Brain microvascular endothelial cell (primary cell): ENCODE results near the gene RXRB.

ENCODE experiments used
- DNase-seq: peaks from one replicate; pipeline ENCODE4 v3.0.0-alpha.2; 2020
- H3K27ac ChIP-seq: fragments of 250-450 bp; sonication (Bioruptor Pico); 2 replicates; pipeline ENCODE4 v1.5.1; 2020; ENCODE audit warnings: mild to moderate bottlenecking, moderate library complexity
- H3K27me3 ChIP-seq: fragments of 250-450 bp; sonication (Bioruptor Pico); replicated peaks from 2 replicates; pipeline ENCODE4 v1.5.1; 2020; ENCODE audit warnings: mild to moderate bottlenecking
- H3K36me3 ChIP-seq: fragments of 250-450 bp; sonication (Bioruptor Pico); replicated peaks from 2 replicates; pipeline ENCODE4 v1.5.1; 2020; ENCODE audit warnings: mild to moderate bottlenecking
- H3K4me3 ChIP-seq: 2 replicates; pipeline ENCODE4 v1.5.1; 2011; ENCODE audit warnings: low read depth, mild to moderate bottlenecking, control low read depth, low read length, moderate library complexity
- in situ Hi-C: cut with HindIII; loops from 2 replicates; pipeline ENCODE4 v1.10.0; 2017; ENCODE audit warnings: low sequenced_read_pairs, low pct_ligation_motif_present
- TF ChIP-seq, protein P1 (sequence below): IDR thresholded peaks from 2 replicates; pipeline ENCODE4 v1.5.1; 2011; ENCODE audit warnings: low read depth, mild to moderate bottlenecking, moderate library complexity, low read length, control low read depth, inconsistent platforms; ENCODE audit errors: missing control alignments

Gene RXRB

DNA sequence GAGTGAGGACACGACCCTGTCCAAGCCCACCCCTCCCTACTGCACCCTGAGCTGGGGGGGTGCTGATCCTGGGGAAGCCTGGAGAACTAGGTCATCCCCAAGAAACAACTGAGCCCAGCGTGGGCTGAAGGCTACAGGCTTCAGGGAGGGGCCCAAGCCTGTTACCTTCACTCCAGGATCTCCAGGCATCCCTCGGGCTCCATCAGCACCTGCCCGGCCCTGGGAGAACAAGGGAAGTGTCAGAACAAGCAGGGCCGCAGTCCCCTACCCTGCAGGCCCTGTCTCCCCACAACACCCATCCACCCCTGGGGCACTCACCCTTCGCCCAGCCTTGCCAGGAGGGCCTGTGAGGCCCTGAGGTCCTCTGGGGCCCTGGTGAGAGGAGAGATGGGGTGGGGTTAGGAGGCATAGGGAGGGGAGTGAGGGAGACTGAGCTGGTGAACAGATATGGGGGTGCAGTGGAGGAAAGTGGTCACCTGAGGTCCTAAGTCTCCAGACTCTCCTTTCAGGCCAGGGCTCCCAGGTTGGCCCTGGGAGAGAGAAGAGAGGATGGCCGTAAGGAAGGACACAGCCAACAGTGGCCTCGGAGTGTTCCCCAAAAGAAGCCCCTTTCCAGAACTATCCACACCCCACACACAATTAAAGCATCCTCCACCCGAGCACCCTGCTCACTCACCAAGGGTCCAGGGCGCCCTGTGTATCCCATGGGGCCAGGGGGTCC, 21.6 kb downstream of the RXRB start:
- TF ChIP-seq, protein P1, sequence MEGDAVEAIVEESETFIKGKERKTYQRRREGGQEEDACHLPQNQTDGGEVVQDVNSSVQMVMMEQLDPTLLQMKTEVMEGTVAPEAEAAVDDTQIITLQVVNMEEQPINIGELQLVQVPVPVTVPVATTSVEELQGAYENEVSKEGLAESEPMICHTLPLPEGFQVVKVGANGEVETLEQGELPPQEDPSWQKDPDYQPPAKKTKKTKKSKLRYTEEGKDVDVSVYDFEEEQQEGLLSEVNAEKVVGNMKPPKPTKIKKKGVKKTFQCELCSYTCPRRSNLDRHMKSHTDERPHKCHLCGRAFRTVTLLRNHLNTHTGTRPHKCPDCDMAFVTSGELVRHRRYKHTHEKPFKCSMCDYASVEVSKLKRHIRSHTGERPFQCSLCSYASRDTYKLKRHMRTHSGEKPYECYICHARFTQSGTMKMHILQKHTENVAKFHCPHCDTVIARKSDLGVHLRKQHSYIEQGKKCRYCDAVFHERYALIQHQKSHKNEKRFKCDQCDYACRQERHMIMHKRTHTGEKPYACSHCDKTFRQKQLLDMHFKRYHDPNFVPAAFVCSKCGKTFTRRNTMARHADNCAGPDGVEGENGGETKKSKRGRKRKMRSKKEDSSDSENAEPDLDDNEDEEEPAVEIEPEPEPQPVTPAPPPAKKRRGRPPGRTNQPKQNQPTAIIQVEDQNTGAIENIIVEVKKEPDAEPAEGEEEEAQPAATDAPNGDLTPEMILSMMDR, result no peak
- no peak for DNase-seq
- Histone ChIP-seq H3K27me3 (no peaks in the 10 kb centered on the region), H3K27ac (no peak overlapping the region), H3K36me3 (no peaks in the 10 kb centered on the region), H3K4me3 (no peak overlapping the region)
- in situ Hi-C loops, result no loop called here

DNA sequence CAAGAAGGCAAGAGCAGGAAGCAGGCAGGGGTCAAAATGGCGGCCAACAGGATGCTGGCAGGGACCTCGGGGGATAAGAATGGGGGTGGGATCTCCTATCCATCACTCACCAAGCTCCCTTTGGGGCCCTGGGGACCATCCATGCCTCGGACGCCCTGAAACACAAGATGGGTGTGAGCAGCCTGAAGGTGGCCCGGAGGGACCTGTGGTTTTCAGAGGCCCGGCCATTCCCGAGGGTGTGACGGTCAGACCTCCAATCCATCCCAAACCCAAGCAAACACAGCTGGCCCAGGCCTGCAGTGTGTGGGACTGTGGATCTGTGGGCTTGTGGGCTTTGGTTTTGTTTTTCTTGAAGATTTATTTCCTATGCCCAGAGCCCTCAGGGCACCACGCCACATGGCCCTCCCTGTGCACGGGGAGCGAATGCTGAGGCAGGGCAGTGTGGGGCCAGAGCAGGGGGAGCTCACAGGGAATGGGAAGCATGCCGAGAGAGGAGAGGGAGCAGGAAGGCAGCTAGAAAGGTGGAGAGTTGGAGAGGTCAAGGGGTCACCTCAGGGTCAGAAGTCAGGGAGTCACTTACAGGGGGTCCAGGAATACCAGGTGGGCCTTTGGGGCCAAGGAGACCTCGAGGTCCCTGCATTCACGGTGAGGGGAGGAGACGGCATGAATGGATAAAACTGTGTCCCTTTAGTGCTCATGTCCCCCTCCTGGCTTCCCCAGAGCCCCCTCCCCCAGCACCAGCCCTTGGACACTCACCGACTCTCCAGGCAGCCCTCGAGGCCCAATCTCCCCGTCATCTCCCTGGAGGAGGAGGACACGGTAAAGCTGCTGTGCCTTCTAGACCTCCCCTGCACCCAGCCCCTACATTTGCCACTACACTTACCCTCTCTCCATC, 22.7 kb downstream of the RXRB start:
- no peak for DNase-seq
- Histone ChIP-seq H3K4me3 (no peak overlapping the region), H3K36me3 (no peaks in the 10 kb centered on the region), H3K27me3 (no peaks in the 10 kb centered on the region), H3K27ac (no peak overlapping the region)
- in situ Hi-C loops, result no loop called here
- TF ChIP-seq, protein P1, result no peak

DNA sequence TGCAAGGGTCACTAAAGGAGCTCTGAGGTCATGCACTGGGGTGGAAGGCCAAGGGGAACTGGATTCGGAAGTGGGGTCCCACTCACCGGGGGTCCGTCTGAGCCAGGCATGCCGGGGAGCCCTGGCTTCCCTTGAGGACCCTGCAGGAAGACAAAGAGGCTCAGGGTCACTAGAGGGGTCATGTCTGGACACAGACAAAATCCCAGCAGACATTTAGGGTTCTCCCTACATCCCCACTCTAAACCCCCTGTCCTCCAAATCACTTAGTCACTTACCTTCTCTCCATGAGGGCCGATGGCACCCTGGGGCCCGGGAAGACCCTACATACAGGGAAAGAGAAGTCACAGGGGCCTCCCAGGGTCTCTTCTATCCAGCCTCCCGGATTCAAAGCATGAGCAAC, 23.6 kb downstream of the RXRB start:
- no peak overlapping the region for H3K27ac ChIP-seq
- in situ Hi-C loops, result no loop called here
- TF ChIP-seq, protein P1, result no peak
- H3K4me3 ChIP-seq, result no peak overlapping the region
- no peak for DNase-seq
- no peaks in the 10 kb centered on the region for H3K27me3 ChIP-seq
- H3K36me3 ChIP-seq, result no peaks in the 10 kb centered on the region

DNA sequence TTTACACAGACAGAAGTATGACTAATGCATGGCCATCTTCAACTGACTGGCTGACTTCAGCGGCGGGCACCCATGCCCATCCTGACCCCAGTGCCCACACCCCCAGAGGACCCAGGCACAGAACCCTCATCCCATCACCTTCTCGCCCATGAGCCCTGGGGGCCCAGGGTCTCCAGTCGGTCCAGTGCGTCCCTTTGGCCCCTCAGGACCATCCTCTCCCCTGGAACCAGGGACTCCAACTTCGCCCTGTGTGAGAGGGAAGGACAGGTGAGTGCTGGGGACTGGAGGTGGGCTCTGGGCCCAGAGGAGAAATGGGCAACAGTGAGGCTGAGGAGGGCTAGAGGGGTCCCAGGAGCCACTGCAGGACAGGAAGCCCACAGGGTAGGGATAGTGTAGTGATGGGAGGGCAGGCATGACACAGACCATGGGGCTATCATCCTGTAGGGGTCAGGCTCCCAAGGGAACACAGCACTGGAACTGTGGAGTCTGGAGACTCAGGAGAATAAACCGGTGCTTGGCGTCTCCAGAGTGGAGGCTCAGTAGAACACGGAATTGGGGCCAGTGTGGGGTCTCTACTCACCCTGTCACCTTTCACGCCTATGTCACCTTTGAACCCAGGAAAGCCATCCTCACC, 24.9 kb downstream of the RXRB start:
- Histone ChIP-seq H3K27me3 (no peaks in the 10 kb centered on the region), H3K4me3 (no peak overlapping the region), H3K36me3 (no peaks in the 10 kb centered on the region), H3K27ac (no peak overlapping the region)
- TF ChIP-seq, protein P1, result no peak
- no peak for DNase-seq
- in situ Hi-C loops, result no loop called here

DNA sequence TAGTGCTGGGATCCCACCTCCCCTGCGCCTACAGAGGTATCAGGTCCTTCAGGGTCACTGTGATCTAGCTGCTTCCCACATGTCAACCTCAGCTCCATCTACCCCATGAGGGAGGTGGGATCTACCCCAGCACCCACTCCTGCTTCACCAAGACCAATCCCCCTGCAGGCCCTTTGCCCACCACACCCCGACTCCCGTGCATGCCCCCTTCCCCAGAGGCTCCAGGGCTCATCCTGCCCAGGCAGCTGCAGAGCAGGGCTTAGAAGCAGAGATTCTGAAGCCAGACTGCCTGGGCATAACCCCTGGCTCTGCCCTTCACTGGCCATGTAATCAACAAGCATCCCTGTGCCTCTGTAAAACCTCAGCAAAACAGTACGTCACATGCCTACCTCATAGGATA, 25.7 kb downstream of the RXRB start:
- in situ Hi-C loops, result no loop called here
- no peak overlapping the region for H3K4me3 ChIP-seq
- H3K27me3 ChIP-seq, result no peaks in the 10 kb centered on the region
- DNase-seq, result no peak
- TF ChIP-seq, protein P1, result no peak
- no peaks in the 10 kb centered on the region for H3K36me3 ChIP-seq
- H3K27ac ChIP-seq, result no peak overlapping the region
